Limb (tissue), 2 donors: ENCODE results near the gene LRRN2.
"Not testable (repeated sequence)": the region's sequence is repeated elsewhere in the genome, so short reads cannot be mapped to it uniquely, and the experiment has no call there.

ENCODE experiments used
- DNase-seq, 2 donors: peaks; one replicate each; pipeline ENCODE4 v3.0.0-alpha.2; 2016; ENCODE audit errors: extremely low spot score in 2 of 2

LRRN2 gene

GRCh38 chr1:204576422-204576821 lies 109.1 kb downstream of the LRRN2 start:
- DNase-seq, result no peak

GRCh38 chr1:204575221-204576190 lies 110.0 kb downstream of the LRRN2 start:
- DNase-seq, result no peak

GRCh38 chr1:204574865-204575163 lies 110.7 kb downstream of the LRRN2 start:
- no peak for DNase-seq

- no peak for DNase-seq
These were observed 111.3 kb downstream of the LRRN2 start for GRCh38 chr1:204574016-204574864.

GRCh38 chr1:204572923-204573922 lies 112.3 kb downstream of the LRRN2 start:
- no peak for DNase-seq

GRCh38 chr1:204571631-204572030 lies 113.9 kb downstream of the LRRN2 start:
- no peak for DNase-seq

- no peak for DNase-seq
These were observed 114.4 kb downstream of the LRRN2 start for GRCh38 chr1:204571128-204571527.

- not testable (repeated sequence) for DNase-seq
These were observed 115.5 kb downstream of the LRRN2 start for GRCh38 chr1:204570021-204570420.

GRCh38 chr1:204569478-204569877 lies 116.1 kb downstream of the LRRN2 start:
- DNase-seq, result no peak

GRCh38 chr1:204568576-204569315 lies 116.8 kb downstream of the LRRN2 start:
- no peak for DNase-seq
